GM12891 (cell line): Measurements from ENCODE around the gene ABCC1.

Experiments used
- PAX5 ChIP-seq: IDR thresholded peaks from 2 replicates; pipeline ENCODE4 v1.6.1; 2011; ENCODE audit warnings: low read length, moderate library complexity, mild to moderate bottlenecking; ENCODE audit not compliant: insufficient read depth, severe bottlenecking
- POLR2A ChIP-seq: IDR thresholded peaks from 2 replicates; pipeline ENCODE4 v1.6.1; 2011; ENCODE audit warnings: low read depth, low read length, control low read depth
- POLR2AphosphoS5 ChIP-seq: IDR thresholded peaks from 2 replicates; pipeline ENCODE4 v1.6.1; 2011; ENCODE audit warnings: low read depth, low read length, control low read depth
- POU2F2 ChIP-seq: IDR thresholded peaks from 2 replicates; pipeline ENCODE4 v1.6.1; 2011; ENCODE audit warnings: low read depth, mild to moderate bottlenecking, control low read depth, low read length, moderate library complexity
- SPI1 ChIP-seq: IDR thresholded peaks from 2 replicates; pipeline ENCODE4 v1.6.1; 2011; ENCODE audit warnings: low read depth, low read length, control low read depth
- TAF1 ChIP-seq: IDR thresholded peaks from 2 replicates; pipeline ENCODE4 v1.6.1; 2011; ENCODE audit warnings: low read depth, low read length, control low read depth

DNA sequence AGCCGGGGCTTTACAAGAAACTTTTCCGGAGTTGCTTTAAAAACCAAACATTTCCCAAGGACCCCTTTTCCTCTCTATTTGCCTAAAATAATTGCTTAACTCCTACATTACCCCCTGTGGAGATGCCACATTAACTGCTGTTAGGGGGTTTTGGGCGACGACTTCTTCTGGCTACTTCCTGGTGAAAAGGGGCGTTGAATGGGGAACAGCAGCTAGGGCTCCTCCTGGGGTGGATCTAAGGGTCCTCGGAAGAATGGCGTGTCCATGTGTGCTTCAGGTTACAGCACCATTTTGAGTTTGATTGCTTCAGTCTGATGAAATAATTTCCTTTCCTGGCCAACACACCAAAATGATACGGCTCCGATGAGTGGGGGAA, 22.0 kb downstream of the ABCC1 start:
- TF ChIP-seq POLR2A (no peak), TAF1 (no peak), POLR2AphosphoS5 (no peak), SPI1 (no peak), POU2F2 (no peak), PAX5 (no peak)
